PC-3 (cell line): ENCODE data around the gene VILL. TPM values are rescaled to one million over a fixed set of nuclear protein-coding genes. Genes with fewer than 3 reads are reported as not detected.

Experiments used
- ATAC-seq: fragments of 200-7000 bp; cut with Tn5 transposase; 2 replicates; pipeline ENCODE4 v1.9.1; 2020; ENCODE audit warnings: mild to moderate bottlenecking, moderate library complexity
- BruUV-seq: library from RNA; stranded (reverse); fragments of 400-500 nt; replicated peaks from 2 replicates; lab custom pipeline; 2021; lab: Mats Ljungman, UMichigan
- CTCF ChIA-PET: fragments of 300-600 bp; sonication (Branson Sonifier 250); formaldehyde crosslinking; loops from one replicate; lab custom pipeline; 2022; ENCODE audit warnings: antibody characterized with exemption; lab: Charles Lee
- POLR2A ChIA-PET: fragments of 300-600 bp; sonication (Branson Sonifier 250); formaldehyde crosslinking; loops from one replicate; lab custom pipeline; 2022; ENCODE audit warnings: antibody characterized with exemption; ENCODE audit not compliant: unreplicated experiment; lab: Charles Lee
- DNase-seq: peaks from one replicate; pipeline ENCODE4 v3.0.0-alpha.2; 2015
- H2AFZ ChIP-seq: fragments of 300-600 bp; sonication (generic); 2 replicates; pipeline ENCODE4 v1.6.0; 2016; ENCODE audit warnings: antibody characterized with exemption, low read length
- H3F3A ChIP-seq: fragments of 300-600 bp; sonication (generic); one replicate; pipeline ENCODE4 v1.6.0; 2017; ENCODE audit warnings: antibody characterized with exemption, low read length, control low read depth, mild to moderate bottlenecking; ENCODE audit not compliant: unreplicated experiment
- H3K27ac ChIP-seq: fragments of 300-600 bp; sonication (generic); 2 replicates; pipeline ENCODE4 v1.5.1; 2016; ENCODE audit warnings: mild to moderate bottlenecking, low read length
- H3K27me3 ChIP-seq: fragments of 300-600 bp; sonication (generic); 2 replicates; pipeline ENCODE4 v1.6.1; 2016; ENCODE audit warnings: low read length, mixed read lengths
- H3K36me3 ChIP-seq: fragments of 300-600 bp; sonication (generic); 2 replicates; pipeline ENCODE4 v1.6.1; 2016; ENCODE audit warnings: low read depth, mixed run types, low read length, mixed read lengths
- H3K4me1 ChIP-seq: fragments of 300-600 bp; sonication (generic); 2 replicates; pipeline ENCODE4 v1.5.1; 2016; ENCODE audit warnings: low read length; ENCODE audit not compliant: insufficient read depth
- H3K4me2 ChIP-seq: fragments of 300-600 bp; sonication (generic); 2 replicates; pipeline ENCODE4 v1.6.0; 2016; ENCODE audit warnings: low read length
- H3K4me3 ChIP-seq: fragments of 300-600 bp; sonication (generic); 2 replicates; pipeline ENCODE4 v1.5.1; 2016; ENCODE audit warnings: mild to moderate bottlenecking, low read length, mixed read lengths
- H3K79me2 ChIP-seq: fragments of 300-600 bp; sonication (generic); 2 replicates; pipeline ENCODE4 v1.6.1; 2017; ENCODE audit warnings: low read length, mixed read lengths
- H3K9ac ChIP-seq: fragments of 300-600 bp; sonication (generic); 2 replicates; pipeline ENCODE4 v1.6.0; 2016; ENCODE audit warnings: mild to moderate bottlenecking, low read length
- H3K9me2 ChIP-seq: fragments of 300-600 bp; sonication (generic); replicated peaks from 2 replicates; pipeline ENCODE4 v1.6.1; 2016; ENCODE audit warnings: mixed run types, low read length, mixed read lengths
- H3K9me3 ChIP-seq: fragments of 300-600 bp; sonication (generic); 2 replicates; pipeline ENCODE4 v1.6.1; 2016; ENCODE audit warnings: low read length, mixed read lengths
- H4K20me1 ChIP-seq: fragments of 300-600 bp; sonication (generic); 2 replicates; pipeline ENCODE4 v1.6.1; 2016; ENCODE audit warnings: low read length, mixed read lengths
- CTCF ChIP-seq: fragments of 300-600 bp; sonication (generic); conservative IDR thresholded peaks from 2 replicates; pipeline ENCODE4 v1.5.1; 2017; ENCODE audit warnings: antibody characterized with exemption, low read depth, mild to moderate bottlenecking, low read length
- EZH2 ChIP-seq: fragments of 300-600 bp; sonication (generic); IDR thresholded peaks from one replicate; pipeline ENCODE4 v1.6.1; 2017; ENCODE audit warnings: antibody characterized with exemption, mild to moderate bottlenecking, low read length; ENCODE audit not compliant: unreplicated experiment
- EZH2phosphoT487 ChIP-seq: fragments of 300-600 bp; sonication (generic); IDR thresholded peaks from 2 replicates; pipeline ENCODE4 v1.6.1; 2018; ENCODE audit warnings: mild to moderate bottlenecking, antibody characterized with exemption, low read length, borderline replicate concordance
- intact Hi-C: fragments of 100-400 bp; cut with micrococcal nuclease; formaldehyde crosslinking; loops from 2 replicates; pipeline ENCODE4 v1.9.0; 2023
- total RNA-seq: library from RNA; depleted of rRNA; stranded (reverse); fragments of >200 nt; gene quantifications from 2 replicates; pipeline ENCODE4 v1.2.3, GENCODE V29; 2014

The VILL gene
- total RNA-seq, 1 experiment from 2014 or later, result 0.44 TPM

GRCh38 chr3:38002940-38003339 is 12.4 kb downstream of the VILL start:
- H4K20me1 ChIP-seq, result no peaks in the 10 kb centered on the region
- TF ChIP-seq EZH2phosphoT487 (no peak), EZH2 (no peak), CTCF (no peak)
- H3K4me1 ChIP-seq, result peaks cover 35% of the 10 kb centered on the region
- no peak overlapping the region for H2AFZ ChIP-seq
- H3K9me2 ChIP-seq, result no peaks in the 10 kb centered on the region
- no peak overlapping the region for H3K4me3 ChIP-seq
- intact Hi-C loops, result loop anchor here (10.0 kb wide), 2 partner anchors 452 to 482 kb away; partner anchors contain the start of gene ACVR2B
- DNase-seq (no peak), ATAC-seq (no peak)
- ChIA-PET CTCF (interaction anchor here (1.2 kb wide), 1 partner anchor 28 kb away, joined by 11 read pairs; no protein-coding TSS in a partner anchor), POLR2A (no interaction called here)
- BruUV-seq, result no TSS peak
- H3K9ac ChIP-seq, result no peak overlapping the region
- no peak overlapping the region for H3K27ac ChIP-seq
- H3K9me3 ChIP-seq, result no peaks in the 10 kb centered on the region
- no peaks in the 10 kb centered on the region for H3F3A ChIP-seq
- H3K27me3 ChIP-seq, result no peaks in the 10 kb centered on the region
- H3K4me2 ChIP-seq, result no peak overlapping the region
- H3K79me2 ChIP-seq, result no peaks in the 10 kb centered on the region
- H3K36me3 ChIP-seq, result no peaks in the 10 kb centered on the region

GRCh38 chr3:38003371-38003816 is 12.8 kb downstream of the VILL start:
- CTCF ChIA-PET, result interaction anchor here (1.2 kb wide), 1 partner anchor 29 kb away, joined by 11 read pairs; no protein-coding TSS in a partner anchor
- peak; percentile 52 for DNase-seq
- TF ChIP-seq CTCF (peak; percentile 93), EZH2phosphoT487 (no peak), EZH2 (no peak)

GRCh38 chr3:38003817-38004414 is 13.3 kb downstream of the VILL start:
- Histone ChIP-seq H3K9me2 (no peaks in the 10 kb centered on the region), H3K36me3 (no peaks in the 10 kb centered on the region), H2AFZ (peak overlapping the region; percentile 5; the same call in 1 of the 2 replicates), H3K9me3 (no peaks in the 10 kb centered on the region), H3K27me3 (no peaks in the 10 kb centered on the region), H3K4me3 (no peak overlapping the region), H4K20me1 (no peaks in the 10 kb centered on the region), H3F3A (no peaks in the 10 kb centered on the region), H3K79me2 (no peaks in the 10 kb centered on the region), H3K27ac (peak overlapping the region; percentile 80), H3K9ac (peak overlapping the region; percentile 15; the same call in 1 of the 2 replicates), H3K4me2 (peak overlapping the region; percentile 28), H3K4me1 (peaks cover 30% of the 10 kb centered on the region)
- intact Hi-C loops, result loop anchor here (1.0 to 10.0 kb wide), 7 partner anchors 30 to 481 kb away; partner anchors contain the start of genes ACVR2B, MYD88 and OXSR1
- 0 out of 2 replicates have a peak, but pooled peaks have one; percentile 0 for ATAC-seq
- ChIA-PET CTCF (interaction anchor here (1.2 kb wide), 1 partner anchor 29 kb away, joined by 11 read pairs; no protein-coding TSS in a partner anchor), POLR2A (no interaction called here)
- DNase-seq, result no peak
- TF ChIP-seq CTCF, result no peak
- TF ChIP-seq EZH2, result no peak
- no peak for TF ChIP-seq EZH2phosphoT487
- BruUV-seq, result no TSS peak

More at GRCh38 chr3:38003371-38003816, 12.8 kb downstream of the VILL start:
- Histone ChIP-seq H3K9ac (no peak overlapping the region), H3F3A (no peaks in the 10 kb centered on the region), H3K4me3 (no peak overlapping the region), H3K4me2 (no peak overlapping the region), H3K79me2 (no peaks in the 10 kb centered on the region), H3K36me3 (no peaks in the 10 kb centered on the region), H3K9me3 (no peaks in the 10 kb centered on the region), H3K4me1 (peaks cover 33% of the 10 kb centered on the region), H3K27me3 (no peaks in the 10 kb centered on the region), H2AFZ (no peak overlapping the region), H3K27ac (no peak overlapping the region; the same call in 1 of the 2 replicates), H3K9me2 (no peaks in the 10 kb centered on the region), H4K20me1 (no peaks in the 10 kb centered on the region)
- no TSS peak for BruUV-seq
- peak; percentile 1; the same call in 1 of the 2 replicates for ATAC-seq
- intact Hi-C loops, result loop anchor here (10.0 kb wide), 2 partner anchors 451 to 481 kb away; partner anchors contain the start of gene ACVR2B
- POLR2A ChIA-PET, result no interaction called here
